Measurements from ENCODE around the gene SNX15.
"Not testable (repeated sequence)": the region's sequence is repeated elsewhere in the genome, so short reads cannot be mapped to it uniquely, and the experiment has no call there.

Gene SNX15

GRCh38 chr11:65014726-65015227 lies 12.5 kb upstream of the SNX15 start:
- Histone ChIP-seq H3K27me3 (no peaks in the 10 kb centered on the region), H3K4me3 (peak overlapping the region; percentile 77), H4K20me1 (no peaks in the 10 kb centered on the region; the same call in 1 of the 2 replicates), H3K9ac (peak overlapping the region; percentile 86), H3K4me1 (peaks cover 40% of the 10 kb centered on the region), H3K9me3 (no peaks in the 10 kb centered on the region), H3K36me3 (peaks cover 26% of the 10 kb centered on the region), H3K4me2 (peak overlapping the region; percentile 92), H3K27ac (peak overlapping the region; percentile 94)
- TF ChIP-seq Cebpa-rat (IDR thresholded peaks at IDR 0.05), result no peak

GRCh38 chr11:65016705-65017104 lies 10.5 kb upstream of the SNX15 start:
- Histone ChIP-seq H3K9me3 (no peaks in the 10 kb centered on the region), H3K4me2 (peak overlapping the region; percentile 92), H4K20me1 (no peaks in the 10 kb centered on the region; the same call in 1 of the 2 replicates), H3K9ac (0 out of 2 replicates have a peak overlapping the region, but pooled peaks have one; percentile 28), H3K27me3 (no peaks in the 10 kb centered on the region), H3K27ac (no peak overlapping the region), H3K4me1 (peaks cover 40% of the 10 kb centered on the region), H3K4me3 (no peak overlapping the region), H3K36me3 (peaks cover 45% of the 10 kb centered on the region)
- no peak for TF ChIP-seq Cebpa-rat (IDR thresholded peaks at IDR 0.05)

GRCh38 chr11:65017937-65018336 lies 9.3 kb upstream of the SNX15 start:
- H3K9ac ChIP-seq, result no peak overlapping the region
- no peak overlapping the region for H3K27ac ChIP-seq
- H3K4me3 ChIP-seq, result no peak overlapping the region
- peaks cover 37% of the 10 kb centered on the region for H3K4me1 ChIP-seq
- H3K4me2 ChIP-seq, result no peak overlapping the region
- H4K20me1 ChIP-seq, result no peaks in the 10 kb centered on the region; the same call in 1 of the 2 replicates
- peaks cover 53% of the 10 kb centered on the region for H3K36me3 ChIP-seq
- TF ChIP-seq Cebpa-rat (IDR thresholded peaks at IDR 0.05), result no peak
- H3K9me3 ChIP-seq, result no peaks in the 10 kb centered on the region
- no peaks in the 10 kb centered on the region for H3K27me3 ChIP-seq

GRCh38 chr11:65019824-65020223 lies 7.4 kb upstream of the SNX15 start:
- no peak overlapping the region for H3K4me2 ChIP-seq

GRCh38 chr11:65021003-65021402 lies 6.2 kb upstream of the SNX15 start:
- Histone ChIP-seq H3K9ac (no peak overlapping the region), H3K27me3 (no peaks in the 10 kb centered on the region), H3K36me3 (peaks cover 53% of the 10 kb centered on the region), H3K9me3 (no peaks in the 10 kb centered on the region), H3K4me1 (peaks cover 18% of the 10 kb centered on the region), H3K27ac (no peak overlapping the region), H4K20me1 (no peaks in the 10 kb centered on the region; the same call in 1 of the 2 replicates), H3K4me3 (no peak overlapping the region), H3K4me2 (no peak overlapping the region)
- TF ChIP-seq Cebpa-rat (IDR thresholded peaks at IDR 0.05), result no peak

More at GRCh38 chr11:65019824-65020223, 7.4 kb upstream of the SNX15 start:
- peaks cover 30% of the 10 kb centered on the region for H3K4me1 ChIP-seq
- peaks cover 53% of the 10 kb centered on the region for H3K36me3 ChIP-seq
- TF ChIP-seq Cebpa-rat (IDR thresholded peaks at IDR 0.05), result no peak
- H3K9me3 ChIP-seq, result no peaks in the 10 kb centered on the region
- H3K27me3 ChIP-seq, result no peaks in the 10 kb centered on the region
- H3K27ac ChIP-seq, result no peak overlapping the region
- H4K20me1 ChIP-seq, result no peaks in the 10 kb centered on the region; the same call in 1 of the 2 replicates
- H3K4me3 ChIP-seq, result no peak overlapping the region
- H3K9ac ChIP-seq, result no peak overlapping the region

DNA sequence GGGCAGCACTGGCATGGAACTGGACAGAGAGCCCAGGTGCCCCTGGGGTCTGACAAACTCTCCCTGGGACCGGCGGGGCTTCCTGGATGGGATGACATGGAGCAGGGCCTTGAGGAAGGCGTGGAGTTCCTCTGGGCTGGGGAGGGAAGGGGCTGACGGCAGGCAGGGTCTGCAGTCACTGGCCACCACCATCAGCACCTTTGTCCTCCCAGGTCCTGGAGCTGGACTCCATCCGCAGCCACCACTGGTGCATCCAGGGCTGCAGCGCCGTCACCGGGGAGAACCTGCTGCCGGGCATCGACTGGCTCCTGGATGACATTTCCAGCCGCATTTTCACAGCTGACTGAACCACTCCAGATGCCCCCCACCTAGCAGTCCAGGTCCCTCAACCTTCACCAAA lies 5.7 kb upstream of the SNX15 start:
- 0 out of 2 replicates have a peak overlapping the region, but pooled peaks have one; percentile 10 for H3K9ac ChIP-seq

GRCh38 chr11:65023502-65023901 lies 3.7 kb upstream of the SNX15 start:
- not testable (repeated sequence) for H4K20me1 ChIP-seq, H3K9me3 ChIP-seq, H3K9ac ChIP-seq, H3K27ac ChIP-seq, H3K4me2 ChIP-seq, H3K4me3 ChIP-seq, H3K27me3 ChIP-seq
- peaks cover 40% of the 10 kb centered on the region for H3K36me3 ChIP-seq
- H3K4me1 ChIP-seq, result peaks cover 14% of the 10 kb centered on the region

More for the DNA sequence above, 5.7 kb upstream of the SNX15 start:
- Histone ChIP-seq H3K27me3 (no peaks in the 10 kb centered on the region), H3K9me3 (no peaks in the 10 kb centered on the region), H4K20me1 (no peaks in the 10 kb centered on the region; the same call in 1 of the 2 replicates), H3K27ac (no peak overlapping the region), H3K4me1 (peaks cover 13% of the 10 kb centered on the region), H3K4me2 (no peak overlapping the region), H3K4me3 (no peak overlapping the region), H3K36me3 (peaks cover 53% of the 10 kb centered on the region)
- no peak for TF ChIP-seq Cebpa-rat (IDR thresholded peaks at IDR 0.05)

GRCh38 chr11:65026810-65027209 lies 429 bp upstream of the SNX15 start:
- Histone ChIP-seq H4K20me1 (no peaks in the 10 kb centered on the region), H3K27ac (no peak overlapping the region), H3K36me3 (peaks cover 13% of the 10 kb centered on the region), H3K4me3 (peak overlapping the region; percentile 70), H3K4me1 (peaks cover 25% of the 10 kb centered on the region), H3K27me3 (no peaks in the 10 kb centered on the region), H3K9ac (no peak overlapping the region), H3K9me3 (no peaks in the 10 kb centered on the region), H3K4me2 (peak overlapping the region; percentile 75)
- TF ChIP-seq Cebpa-rat (IDR thresholded peaks at IDR 0.05), result no peak

DNA sequence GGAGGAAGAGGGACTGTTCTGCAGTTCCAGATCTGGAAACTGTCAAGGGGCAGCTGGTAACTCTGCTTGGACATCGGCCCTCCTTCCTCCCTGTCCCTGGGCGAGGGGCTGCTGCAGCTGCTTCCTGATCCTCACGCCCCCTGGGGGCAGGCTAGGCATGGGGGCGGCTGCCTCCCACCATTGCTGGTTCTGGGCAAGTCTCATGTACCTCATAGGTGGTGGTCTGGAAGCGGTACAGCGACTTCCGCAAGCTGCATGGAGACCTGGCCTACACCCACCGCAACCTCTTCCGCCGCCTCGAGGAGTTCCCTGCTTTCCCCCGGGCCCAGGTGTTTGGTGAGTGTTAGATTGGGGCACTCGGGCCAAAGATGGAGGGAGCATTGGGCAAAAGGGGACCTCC lies 5.0 kb downstream of the SNX15 start:
- peaks cover 54% of the 10 kb centered on the region for H3K36me3 ChIP-seq
- H4K20me1 ChIP-seq, result no peaks in the 10 kb centered on the region
- no peak overlapping the region for H3K4me3 ChIP-seq
- no peak overlapping the region for H3K9ac ChIP-seq
- no peaks in the 10 kb centered on the region for H3K9me3 ChIP-seq
- H3K4me1 ChIP-seq, result peaks cover 25% of the 10 kb centered on the region
- H3K27me3 ChIP-seq, result no peaks in the 10 kb centered on the region
- no peak for TF ChIP-seq Cebpa-rat (IDR thresholded peaks at IDR 0.05)
- peak overlapping the region; percentile 30 for H3K4me2 ChIP-seq
- peak overlapping the region; percentile 19; the same call in 1 of the 2 replicates for H3K27ac ChIP-seq

DNA sequence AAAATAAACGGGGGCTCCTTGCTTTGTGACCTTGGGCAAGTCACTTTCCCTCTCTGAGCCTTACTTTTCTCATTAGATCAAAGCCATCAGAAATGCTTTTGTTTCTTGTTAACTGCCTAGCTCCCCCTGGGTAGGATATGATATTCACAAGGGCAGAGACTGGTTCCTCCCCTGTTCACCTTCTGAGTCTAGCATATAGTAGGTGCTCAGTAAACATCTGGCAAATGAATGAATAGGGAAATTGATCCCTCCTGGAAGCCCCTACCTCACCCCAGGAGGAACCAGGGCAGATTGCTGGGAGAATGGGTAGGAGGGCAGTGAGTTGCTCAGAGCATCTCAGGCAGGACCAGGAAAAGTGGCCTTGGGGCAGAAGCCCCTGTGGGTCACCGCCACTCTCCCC lies 7.2 kb downstream of the SNX15 start:
- Histone ChIP-seq H3K27ac (no peak overlapping the region), H3K4me1 (peaks cover 26% of the 10 kb centered on the region), H3K36me3 (peaks cover 66% of the 10 kb centered on the region), H3K4me2 (no peak overlapping the region), H3K9ac (no peak overlapping the region), H4K20me1 (no peaks in the 10 kb centered on the region), H3K27me3 (no peaks in the 10 kb centered on the region), H3K4me3 (no peak overlapping the region), H3K9me3 (no peaks in the 10 kb centered on the region)
- TF ChIP-seq Cebpa-rat (IDR thresholded peaks at IDR 0.05), result no peak

Measured in BLaER1 (cell line).